ENCODE measurements around the gene TSPEAR. TPM values are rescaled to one million over a fixed set of nuclear protein-coding genes. Genes with fewer than 3 reads are reported as not detected.

The TSPEAR gene
- total RNA-seq, 1 experiment from 2014 or later = not detected

DNA sequence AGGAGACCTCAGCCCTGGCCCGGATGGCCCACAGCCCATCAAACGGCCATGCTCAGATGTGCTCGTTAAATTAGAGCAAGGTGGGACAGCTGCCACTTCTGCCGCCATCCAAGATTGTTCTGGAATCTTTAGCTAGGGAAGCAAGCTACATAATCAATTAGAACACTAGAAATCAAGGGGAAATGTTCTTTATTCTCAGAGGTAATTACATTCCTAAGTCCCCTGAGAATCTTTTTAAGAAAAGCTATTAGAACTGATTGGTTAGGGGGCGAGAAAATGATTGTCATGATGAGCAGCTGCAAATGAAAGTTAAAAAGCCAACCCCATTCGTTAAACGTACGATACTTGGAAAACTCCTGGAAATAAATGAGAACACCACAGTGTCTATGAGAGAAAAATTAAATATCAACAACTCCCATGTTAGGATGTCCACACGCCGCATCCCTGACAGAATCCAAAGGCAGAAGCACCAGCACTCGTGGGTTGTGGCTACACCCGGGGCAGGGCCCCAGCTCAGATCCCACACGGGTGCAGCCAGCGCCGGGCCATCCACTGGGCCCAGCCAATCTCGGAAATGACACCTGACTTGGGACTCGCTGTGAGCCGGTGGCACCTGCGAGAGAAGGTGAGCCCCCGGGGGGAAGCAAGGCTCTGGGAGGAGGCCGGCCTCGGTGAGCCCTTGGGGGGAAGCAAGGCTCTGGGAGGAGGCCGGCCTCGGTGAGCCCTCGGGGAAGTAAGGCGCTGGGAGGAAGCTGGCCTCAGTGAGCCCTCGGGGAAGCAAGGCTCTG lies 209.0 kb downstream of the TSPEAR start:
- ChIA-PET CTCF (interaction anchor here (0.6 to 2.3 kb wide), 5 partner anchors 8 to 448 kb away, joined by 4 to 10 read pairs (median 4); no protein-coding TSS in a partner anchor), POLR2A (interaction anchor here (0.6 kb wide), 1 partner anchor 1102 kb away, joined by 3 read pairs; no protein-coding TSS in a partner anchor)
- BruUV-seq (replicated peaks) = no TSS peak
- TF ChIP-seq, protein P1, sequence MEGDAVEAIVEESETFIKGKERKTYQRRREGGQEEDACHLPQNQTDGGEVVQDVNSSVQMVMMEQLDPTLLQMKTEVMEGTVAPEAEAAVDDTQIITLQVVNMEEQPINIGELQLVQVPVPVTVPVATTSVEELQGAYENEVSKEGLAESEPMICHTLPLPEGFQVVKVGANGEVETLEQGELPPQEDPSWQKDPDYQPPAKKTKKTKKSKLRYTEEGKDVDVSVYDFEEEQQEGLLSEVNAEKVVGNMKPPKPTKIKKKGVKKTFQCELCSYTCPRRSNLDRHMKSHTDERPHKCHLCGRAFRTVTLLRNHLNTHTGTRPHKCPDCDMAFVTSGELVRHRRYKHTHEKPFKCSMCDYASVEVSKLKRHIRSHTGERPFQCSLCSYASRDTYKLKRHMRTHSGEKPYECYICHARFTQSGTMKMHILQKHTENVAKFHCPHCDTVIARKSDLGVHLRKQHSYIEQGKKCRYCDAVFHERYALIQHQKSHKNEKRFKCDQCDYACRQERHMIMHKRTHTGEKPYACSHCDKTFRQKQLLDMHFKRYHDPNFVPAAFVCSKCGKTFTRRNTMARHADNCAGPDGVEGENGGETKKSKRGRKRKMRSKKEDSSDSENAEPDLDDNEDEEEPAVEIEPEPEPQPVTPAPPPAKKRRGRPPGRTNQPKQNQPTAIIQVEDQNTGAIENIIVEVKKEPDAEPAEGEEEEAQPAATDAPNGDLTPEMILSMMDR (IDR thresholded peaks at IDR 0.05; ENCODE audit: unreplicated experiment) = no peak
- no peak for DNase-seq (ENCODE audit: unreplicated experiment)
- intact Hi-C loops (cut with micrococcal nuclease) = no loop called here
- no peak overlapping the region for H3K4me3 Mint-ChIP-seq (ENCODE audit: unreplicated experiment)
- H3K27me3 Mint-ChIP-seq (ENCODE audit: insufficient read depth, unreplicated experiment) = peaks cover 22% of the 10 kb centered on the region
- no peaks in the 10 kb centered on the region for H3K4me1 Mint-ChIP-seq (ENCODE audit: insufficient read depth, unreplicated experiment)
- H3K9me3 Mint-ChIP-seq (ENCODE audit: unreplicated experiment) = no peaks in the 10 kb centered on the region
- no peaks in the 10 kb centered on the region for H3K36me3 Mint-ChIP-seq (ENCODE audit: insufficient read depth, unreplicated experiment)
- H3K27ac Mint-ChIP-seq (ENCODE audit: low read depth, unreplicated experiment) = no peak overlapping the region

DNA sequence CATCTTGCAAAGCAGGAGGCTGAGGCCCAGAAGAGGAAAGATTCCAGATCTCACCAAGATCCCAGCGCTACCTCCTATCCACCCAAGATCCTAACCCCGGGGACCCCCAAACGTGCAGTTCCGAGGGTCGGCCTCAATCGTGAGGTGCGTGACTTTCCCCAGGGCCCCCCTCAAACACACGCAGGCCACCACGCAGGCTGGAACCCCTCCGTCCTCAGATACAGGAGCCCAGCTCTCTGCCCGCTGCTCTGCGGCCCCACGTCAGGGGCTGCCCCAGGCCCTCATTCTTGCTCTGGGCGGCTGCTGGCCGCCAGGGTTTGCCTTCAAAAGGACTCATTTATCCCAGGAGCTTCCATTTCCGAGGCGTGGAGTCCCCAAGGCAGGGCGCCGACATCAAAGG lies 211.3 kb downstream of the TSPEAR start:
- no peak overlapping the region for H3K4me3 Mint-ChIP-seq (ENCODE audit: unreplicated experiment)
- H3K4me1 Mint-ChIP-seq (ENCODE audit: insufficient read depth, unreplicated experiment) = no peaks in the 10 kb centered on the region
- DNase-seq (ENCODE audit: unreplicated experiment) = no peak
- ChIA-PET CTCF (interaction anchor here (1.0 to 2.3 kb wide), 2 partner anchors 9 to 10 kb away, joined by 3 to 10 read pairs; no protein-coding TSS in a partner anchor), POLR2A (no interaction called here)
- H3K27ac Mint-ChIP-seq (ENCODE audit: low read depth, unreplicated experiment) = no peak overlapping the region
- H3K9me3 Mint-ChIP-seq (ENCODE audit: unreplicated experiment) = peaks cover 6% of the 10 kb centered on the region
- no TSS peak for BruUV-seq (replicated peaks)
- no peaks in the 10 kb centered on the region for H3K36me3 Mint-ChIP-seq (ENCODE audit: insufficient read depth, unreplicated experiment)
- TF ChIP-seq, protein P1 (IDR thresholded peaks at IDR 0.05; ENCODE audit: unreplicated experiment) = no peak
- peaks cover 22% of the 10 kb centered on the region for H3K27me3 Mint-ChIP-seq (ENCODE audit: insufficient read depth, unreplicated experiment)
- intact Hi-C loops (cut with micrococcal nuclease) = no loop called here

DNA sequence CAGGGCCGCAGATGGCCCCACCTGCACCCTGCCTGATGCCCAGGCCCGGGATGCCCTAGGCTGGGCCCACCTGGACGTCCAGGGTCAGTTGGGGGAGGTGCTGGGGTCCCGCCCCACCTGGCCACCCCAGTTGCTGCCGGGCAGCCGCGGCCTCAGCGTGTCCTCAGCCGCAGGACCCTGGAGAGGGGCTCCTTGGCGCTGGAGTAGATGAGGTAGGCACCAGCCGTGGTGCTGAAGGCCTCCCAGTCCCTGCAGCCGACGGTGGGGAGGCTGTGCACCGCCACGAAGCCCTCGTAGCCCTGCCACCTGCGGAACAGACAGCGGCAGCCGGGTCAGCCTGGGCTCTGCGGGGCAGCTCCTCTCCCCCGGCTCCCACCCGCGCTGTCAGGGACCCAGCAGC lies 211.7 kb downstream of the TSPEAR start:
- Mint-ChIP-seq H3K27ac (ENCODE audit: low read depth, unreplicated experiment) (no peak overlapping the region), H3K27me3 (ENCODE audit: insufficient read depth, unreplicated experiment) (peaks cover 22% of the 10 kb centered on the region), H3K4me1 (ENCODE audit: insufficient read depth, unreplicated experiment) (no peaks in the 10 kb centered on the region), H3K36me3 (ENCODE audit: insufficient read depth, unreplicated experiment) (no peaks in the 10 kb centered on the region), H3K4me3 (ENCODE audit: unreplicated experiment) (no peak overlapping the region), H3K9me3 (ENCODE audit: unreplicated experiment) (peaks cover 7% of the 10 kb centered on the region)
- no TSS peak for BruUV-seq (replicated peaks)
- TF ChIP-seq, protein P1 (IDR thresholded peaks at IDR 0.05; ENCODE audit: unreplicated experiment) = no peak
- CTCF ChIA-PET = interaction anchor here (1.0 kb wide), 1 partner anchor 9 kb away, joined by 3 read pairs; no protein-coding TSS in a partner anchor
- intact Hi-C loops (cut with micrococcal nuclease) = no loop called here
- no peak for DNase-seq (ENCODE audit: unreplicated experiment)
- POLR2A ChIA-PET = no interaction called here

DNA sequence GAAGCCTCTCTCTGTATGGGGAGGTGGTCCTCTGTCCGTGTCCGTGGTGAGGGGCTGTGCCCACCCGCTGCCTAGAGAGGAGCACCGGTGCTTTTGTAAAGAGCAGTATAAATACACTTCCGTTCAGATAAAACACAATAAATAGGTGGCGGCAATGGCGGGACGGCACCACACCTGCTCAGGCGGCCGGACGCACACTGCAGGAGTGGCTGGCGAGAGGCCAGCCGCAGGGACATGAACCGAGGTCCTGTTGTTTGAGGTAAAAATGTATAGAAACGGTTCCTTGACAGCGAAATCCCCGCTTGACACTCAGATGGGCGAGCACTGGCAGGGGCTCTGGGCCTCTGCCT lies 212.2 kb downstream of the TSPEAR start:
- CTCF ChIA-PET = interaction anchor here (1.0 kb wide), 1 partner anchor 10 kb away, joined by 3 read pairs; no protein-coding TSS in a partner anchor
- Mint-ChIP-seq H3K27me3 (ENCODE audit: insufficient read depth, unreplicated experiment) (peaks cover 22% of the 10 kb centered on the region), H3K4me1 (ENCODE audit: insufficient read depth, unreplicated experiment) (no peaks in the 10 kb centered on the region), H3K9me3 (ENCODE audit: unreplicated experiment) (peaks cover 7% of the 10 kb centered on the region), H3K27ac (ENCODE audit: low read depth, unreplicated experiment) (no peak overlapping the region), H3K36me3 (ENCODE audit: insufficient read depth, unreplicated experiment) (no peaks in the 10 kb centered on the region), H3K4me3 (ENCODE audit: unreplicated experiment) (no peak overlapping the region)
- POLR2A ChIA-PET = no interaction called here
- TF ChIP-seq, protein P1 (IDR thresholded peaks at IDR 0.05; ENCODE audit: unreplicated experiment) = no peak
- no peak for DNase-seq (ENCODE audit: unreplicated experiment)
- no TSS peak for BruUV-seq (replicated peaks)
- intact Hi-C loops (cut with micrococcal nuclease) = no loop called here
